Endothelial cell of umbilical vein (primary cell): Measurements from ENCODE around the gene GOLGA2. TPM values are rescaled to one million over a fixed set of nuclear protein-coding genes. Genes with fewer than 3 reads are reported as not detected.

ENCODE experiments used
- BruUV-seq: library from RNA; stranded (reverse); fragments of 400-500 nt; replicated peaks from 2 replicates; lab custom pipeline; 2021; lab: Mats Ljungman, UMichigan
- CTCF ChIA-PET: fragments of 300-600, 350-600 bp; sonication (Branson Sonifier 250); formaldehyde crosslinking; loops from one replicate; lab custom pipeline; 2021; ENCODE audit warnings: antibody characterized with exemption, inconsistent platforms; lab: Charles Lee
- POLR2A ChIA-PET: fragments of 300-600, 350-600 bp; sonication (Branson Sonifier 250); formaldehyde crosslinking; loops from one replicate; lab custom pipeline; 2021; ENCODE audit warnings: antibody characterized with exemption, inconsistent platforms; lab: Charles Lee
- DNase-seq: peaks from one replicate; pipeline ENCODE4 v3.0.0-alpha.2; 2011; ENCODE audit warnings: low read depth, low spot score
- FAIRE-seq: peaks from 2 replicates; lab custom pipeline; 2011; peaks lifted over from hg19 to GRCh38; lab: Jason Lieb, UNC
- H2AFZ ChIP-seq: 2 replicates; pipeline ENCODE4 v1.6.0; 2012; ENCODE audit warnings: low read depth, low read length, control low read depth, inconsistent platforms
- H3K27ac ChIP-seq: 2 replicates; pipeline ENCODE4 v1.5.1; 2011; ENCODE audit warnings: low read depth, mild to moderate bottlenecking, control low read depth, low read length, moderate library complexity; ENCODE audit not compliant: insufficient read depth
- H3K27me3 ChIP-seq, 2 experiments: 2 replicates each; pipeline versions ENCODE4 v1.6.0 to v1.6.1; 2011; ENCODE audit warnings: low read length in 2 of 2, mixed read lengths in 1 of 2; ENCODE audit not compliant: control insufficient read depth in 2 of 2, insufficient read depth in 2 of 2
- H3K36me3 ChIP-seq, 2 experiments: 2 replicates in 1 of 2; 3 replicates in 1 of 2; pipeline ENCODE4 v1.5.1; 2011; ENCODE audit warnings: low read length in 2 of 2, mild to moderate bottlenecking in 1 of 2, moderate library complexity in 1 of 2; ENCODE audit not compliant: control insufficient read depth in 2 of 2, insufficient read depth in 2 of 2; ENCODE audit errors: extremely low read depth in 1 of 2
- H3K4me1 ChIP-seq: 3 replicates; pipeline ENCODE4 v1.5.1; 2011; ENCODE audit warnings: mild to moderate bottlenecking, low read length; ENCODE audit not compliant: control insufficient read depth, insufficient read depth; ENCODE audit errors: extremely low read depth
- H3K4me2 ChIP-seq: 2 replicates; pipeline ENCODE4 v1.6.1; 2011; ENCODE audit warnings: low read length, control low read depth, mixed read lengths; ENCODE audit not compliant: insufficient read depth
- H3K4me3 ChIP-seq, 3 experiments: fragments of 200-600 bp in 1 of 3; sonication (generic), shearing (Covaris generic) in 1 of 3; replicated peaks in 1 of 3; 2 replicates each; pipeline ENCODE4 v1.5.1; 2011 to 2016; ENCODE audit warnings: control low read depth in 3 of 3, low read length in 3 of 3, mild to moderate bottlenecking in 2 of 3, inconsistent platforms in 1 of 3, low read depth in 1 of 3, moderate library complexity in 1 of 3; ENCODE audit not compliant: insufficient read depth in 1 of 3
- H3K79me2 ChIP-seq: 2 replicates; pipeline ENCODE4 v1.6.0; 2012; ENCODE audit warnings: low read length, inconsistent platforms; ENCODE audit not compliant: control insufficient read depth, insufficient read depth
- H3K9ac ChIP-seq: replicated peaks from 2 replicates; pipeline ENCODE3; 2011; ENCODE audit warnings: low read length, control low read depth; ENCODE audit not compliant: insufficient read depth; ENCODE audit errors: extremely low read depth
- H3K9me1 ChIP-seq: replicated peaks from 3 replicates; pipeline ENCODE4 v1.6.0; 2011; ENCODE audit warnings: mild to moderate bottlenecking, low read length; ENCODE audit not compliant: control insufficient read depth, insufficient read depth; ENCODE audit errors: extremely low read depth
- H3K9me3 ChIP-seq: replicated peaks from 2 replicates; pipeline ENCODE4 v1.5.1; 2012; ENCODE audit warnings: low read length, inconsistent platforms; ENCODE audit not compliant: control insufficient read depth, insufficient read depth
- H4K20me1 ChIP-seq: replicated peaks from 2 replicates; pipeline ENCODE3; 2011; ENCODE audit warnings: mild to moderate bottlenecking, low read length; ENCODE audit not compliant: control insufficient read depth, insufficient read depth; ENCODE audit errors: extremely low read depth
- EZH2 ChIP-seq: IDR thresholded peaks from 2 replicates; pipeline ENCODE4 v1.6.1; 2012; ENCODE audit warnings: borderline replicate concordance, low read depth, mild to moderate bottlenecking, moderate library complexity, low read length, inconsistent platforms; ENCODE audit not compliant: severe bottlenecking
- FOS ChIP-seq: IDR thresholded peaks from 2 replicates; pipeline ENCODE4 v1.6.1; 2011; ENCODE audit warnings: mild to moderate bottlenecking, low read length, moderate library complexity, borderline replicate concordance; ENCODE audit not compliant: insufficient read depth
- GATA2 ChIP-seq: IDR thresholded peaks from 2 replicates; pipeline ENCODE4 v1.7.0; 2011; ENCODE audit warnings: low read depth, mild to moderate bottlenecking, moderate library complexity, mixed read lengths, low read length; ENCODE audit not compliant: insufficient read length, insufficient read depth
- JUN ChIP-seq: IDR thresholded peaks from 2 replicates; pipeline ENCODE4 v1.6.1; 2011; ENCODE audit warnings: borderline replicate concordance, low read depth; ENCODE audit not compliant: insufficient read length, insufficient read depth
- MYC ChIP-seq: IDR thresholded peaks from one replicate; pipeline ENCODE4 v1.6.1; 2011; ENCODE audit warnings: mild to moderate bottlenecking, low read depth, low read length
- POLR2A ChIP-seq: IDR thresholded peaks from 2 replicates; pipeline ENCODE4 v1.6.1; 2012; ENCODE audit warnings: low read depth, mild to moderate bottlenecking, control low read depth, low read length
- POLR2AphosphoS5 ChIP-seq: IDR thresholded peaks from 2 replicates; pipeline ENCODE4 v1.6.1; 2012; ENCODE audit warnings: low read depth, mild to moderate bottlenecking, control low read depth, low read length, moderate library complexity; ENCODE audit not compliant: insufficient read depth
- dilution Hi-C: fragments of 300-500 bp; cut with MboI; formaldehyde crosslinking; loops from one replicate; pipeline ENCODE4 v1.15.0; 2019; ENCODE audit warnings: low sequenced_read_pairs; ENCODE audit not compliant: extremely low pct_ligation_motif_present
- intact Hi-C: fragments of 100-400 bp; cut with micrococcal nuclease; formaldehyde crosslinking; loops from one replicate; pipeline ENCODE4 v1.10.0; 2022
- polyA plus RNA-seq, 4 experiments: library from polyadenylated mRNA; depleted of rRNA in 3 of 4; stranded (reverse) in 3 of 4; unstranded in 1 of 4; fragments of >200 nt; gene quantifications; 2 replicates each; pipeline versions ENCODE4 v1.2.1 to v1.2.3, GENCODE V29; 2011 to 2012; ENCODE audit warnings: missing spikeins in 1 of 4
- total RNA-seq: library from RNA; stranded (reverse); gene quantifications from 2 replicates; pipeline ENCODE4 v1.2.3, GENCODE V29; 2021
- TF ChIP-seq, protein P1 (sequence below): IDR thresholded peaks from 2 replicates; pipeline ENCODE4 v1.6.1; 2011; ENCODE audit not compliant: insufficient read depth, insufficient read length
- TF ChIP-seq, protein P2 (sequence below), 2 donors: IDR thresholded peaks; 1 replicate in 1 of 2; 2 replicates in 1 of 2; pipeline ENCODE4 v1.5.1; 2011; ENCODE audit warnings: low read length in 2 of 2, mild to moderate bottlenecking in 2 of 2, moderate library complexity in 2 of 2, control low read depth in 1 of 2, inconsistent platforms in 1 of 2, low read depth in 1 of 2; ENCODE audit not compliant: insufficient read depth in 1 of 2; ENCODE audit errors: extremely low read depth in 1 of 2

Gene GOLGA2
- total and polyA plus RNA-seq, 2 donors (not counting 3 experiments of a cell fraction or from before 2014, with no cell fraction given), result 52.3 to 114 TPM

DNA sequence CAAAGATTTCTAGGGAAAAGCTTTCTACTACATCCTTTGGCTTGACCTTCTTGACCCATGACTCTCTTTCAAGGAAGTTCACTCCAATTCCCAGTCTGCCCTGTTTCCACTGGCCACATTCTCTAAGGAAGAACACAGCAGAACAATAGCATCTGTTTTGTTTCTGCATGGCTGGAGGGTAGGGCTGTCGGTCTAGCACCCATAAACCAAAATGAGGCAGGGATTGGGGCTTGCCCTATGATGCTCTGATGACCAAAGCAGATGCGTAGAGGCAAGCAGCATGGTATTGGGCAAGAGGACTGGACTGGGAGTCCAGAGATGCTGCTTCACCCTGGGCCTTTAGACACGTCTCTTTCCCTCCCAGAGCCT, 24.1 kb downstream of the GOLGA2 start:
- Histone ChIP-seq H3K9ac (no peak overlapping the region), H3K9me3 (no peaks in the 10 kb centered on the region), H3K4me1 (peaks cover 15% of the 10 kb centered on the region), H3K4me2 (peak overlapping the region; percentile 71), H3K36me3 (no peaks in the 10 kb centered on the region), H3K79me2 (no peaks in the 10 kb centered on the region), H3K4me3 (no peak overlapping the region), H3K27me3 (no peaks in the 10 kb centered on the region), H2AFZ (no peak overlapping the region), H4K20me1 (no peaks in the 10 kb centered on the region), H3K27ac (no peak overlapping the region), H3K9me1 (no peaks in the 10 kb centered on the region)
- CTCF ChIA-PET, result interaction anchor here (0.6 kb wide), 1 partner anchor 59 kb away, joined by 3 read pairs; no protein-coding TSS in a partner anchor
- POLR2A ChIA-PET, result no interaction called here
- TF ChIP-seq JUN (no peak), EZH2 (no peak), MYC (no peak), GATA2 (no peak)
- BruUV-seq, result no TSS peak
- intact Hi-C loops (loop anchor here (2.0 kb wide), 1 partner anchor 49 kb away; the partner anchor contains the start of gene DNM1), dilution Hi-C loops (no loop called here)
- FAIRE-seq (peak; percentile 94), DNase-seq (peak; percentile 45)

DNA sequence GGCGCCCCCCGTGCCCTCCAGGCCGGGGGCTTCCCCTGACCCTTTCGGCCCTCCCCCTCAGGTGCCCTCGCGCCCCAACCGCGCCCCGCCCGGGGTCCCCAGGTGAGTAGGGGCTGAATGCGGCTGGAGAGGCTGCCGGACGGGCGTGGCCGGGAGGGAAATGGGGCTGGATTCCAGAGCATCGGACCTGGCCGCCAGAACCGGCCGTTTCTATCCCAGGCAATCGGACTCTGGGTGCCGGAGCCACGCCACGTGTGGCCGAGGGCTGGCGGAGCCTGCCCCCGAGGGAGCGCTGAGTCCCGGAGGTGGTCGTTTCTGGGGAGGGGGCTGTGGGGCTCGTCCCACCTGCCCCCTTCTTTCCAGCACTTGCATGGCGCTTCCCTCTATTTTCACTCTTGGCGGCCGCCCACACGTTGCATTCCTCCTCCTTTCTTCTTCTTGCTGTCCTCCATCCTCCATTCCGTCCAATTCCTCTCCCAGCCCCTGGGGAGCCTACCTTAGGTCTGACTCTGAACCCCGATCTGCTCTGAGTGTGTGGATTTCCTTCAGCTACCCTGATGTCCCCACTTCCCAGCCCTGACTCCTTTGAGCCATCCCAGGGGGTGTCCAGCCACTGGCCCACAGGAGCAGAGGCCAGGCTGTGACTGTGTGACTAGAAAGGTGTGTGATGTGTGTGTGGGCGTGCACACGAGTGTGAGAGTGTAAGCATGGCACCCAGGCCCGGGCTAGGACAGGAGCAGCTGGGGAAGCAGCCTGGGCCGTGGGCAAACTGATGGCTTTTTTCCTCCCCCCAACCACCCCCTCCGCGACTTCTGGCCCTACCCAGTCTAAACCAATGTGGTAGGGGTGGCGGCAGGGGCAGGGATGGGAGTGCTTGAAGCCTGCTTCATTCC, 24.7 kb downstream of the GOLGA2 start:
- intact Hi-C loops, result loop anchor here (2.0 kb wide), 1 partner anchor 48 kb away; the partner anchor contains the start of gene DNM1

More for the DNA sequence above, 24.7 kb downstream of the GOLGA2 start:
- Histone ChIP-seq H3K4me1 (peaks cover 19% of the 10 kb centered on the region), H3K9ac (peak overlapping the region; percentile 19), H3K4me3 (peak overlapping the region; percentile 34 to 52 (median 36)), H2AFZ (peak overlapping the region; percentile 80), H3K36me3 (no peaks in the 10 kb centered on the region), H3K27me3 (no peaks in the 10 kb centered on the region), H4K20me1 (no peaks in the 10 kb centered on the region), H3K9me3 (no peaks in the 10 kb centered on the region), H3K79me2 (no peaks in the 10 kb centered on the region), H3K9me1 (no peaks in the 10 kb centered on the region), H3K27ac (no peak overlapping the region), H3K4me2 (peak overlapping the region; percentile 71)
- dilution Hi-C loops, result no loop called here
- no TSS peak for BruUV-seq
- DNase-seq, result no peak
- FAIRE-seq, result no peak
- TF ChIP-seq JUN, result no peak
- TF ChIP-seq MYC, result no peak
- TF ChIP-seq, protein P1, sequence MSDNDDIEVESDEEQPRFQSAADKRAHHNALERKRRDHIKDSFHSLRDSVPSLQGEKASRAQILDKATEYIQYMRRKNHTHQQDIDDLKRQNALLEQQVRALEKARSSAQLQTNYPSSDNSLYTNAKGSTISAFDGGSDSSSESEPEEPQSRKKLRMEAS, result no peak
- TF ChIP-seq EZH2, result no peak
- no peak for TF ChIP-seq POLR2A
- TF ChIP-seq, protein P2, sequence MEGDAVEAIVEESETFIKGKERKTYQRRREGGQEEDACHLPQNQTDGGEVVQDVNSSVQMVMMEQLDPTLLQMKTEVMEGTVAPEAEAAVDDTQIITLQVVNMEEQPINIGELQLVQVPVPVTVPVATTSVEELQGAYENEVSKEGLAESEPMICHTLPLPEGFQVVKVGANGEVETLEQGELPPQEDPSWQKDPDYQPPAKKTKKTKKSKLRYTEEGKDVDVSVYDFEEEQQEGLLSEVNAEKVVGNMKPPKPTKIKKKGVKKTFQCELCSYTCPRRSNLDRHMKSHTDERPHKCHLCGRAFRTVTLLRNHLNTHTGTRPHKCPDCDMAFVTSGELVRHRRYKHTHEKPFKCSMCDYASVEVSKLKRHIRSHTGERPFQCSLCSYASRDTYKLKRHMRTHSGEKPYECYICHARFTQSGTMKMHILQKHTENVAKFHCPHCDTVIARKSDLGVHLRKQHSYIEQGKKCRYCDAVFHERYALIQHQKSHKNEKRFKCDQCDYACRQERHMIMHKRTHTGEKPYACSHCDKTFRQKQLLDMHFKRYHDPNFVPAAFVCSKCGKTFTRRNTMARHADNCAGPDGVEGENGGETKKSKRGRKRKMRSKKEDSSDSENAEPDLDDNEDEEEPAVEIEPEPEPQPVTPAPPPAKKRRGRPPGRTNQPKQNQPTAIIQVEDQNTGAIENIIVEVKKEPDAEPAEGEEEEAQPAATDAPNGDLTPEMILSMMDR (IDR thresholded peaks at IDR 0.05; ENCODE audit: extremely low read depth in 1 of 2, insufficient read depth in 1 of 2, low read depth in 1 of 2, low read length in 2 of 2), result no peak
- TF ChIP-seq GATA2, result no peak
- no peak for TF ChIP-seq POLR2AphosphoS5
- TF ChIP-seq FOS, result no peak
- CTCF ChIA-PET, result interaction anchor here (0.6 to 1.5 kb wide), 7 partner anchors 10 to 90 kb away, joined by 3 to 7 read pairs (median 3); partner anchors contain the start of genes GOLGA2 and SWI5
- POLR2A ChIA-PET, result no interaction called here
